Fibroblast of upper back skin (primary cell): ENCODE data around the gene SUN2.

Experiments
- DNase-seq: peaks from one replicate; pipeline ENCODE4 v3.0.0-alpha.2; 2013

The SUN2 gene

GRCh38 chr22:38734421-38735100, 21.2 kb downstream of the SUN2 start:
- DNase-seq, result no peak

- no peak for DNase-seq
Observed at GRCh38 chr22:38733724-38734381, 21.9 kb downstream of the SUN2 start.

- DNase-seq, result no peak
Observed at GRCh38 chr22:38733329-38733723, 22.5 kb downstream of the SUN2 start.

GRCh38 chr22:38732251-38732815, 23.5 kb downstream of the SUN2 start:
- DNase-seq, result no peak

GRCh38 chr22:38731703-38732161, 24.1 kb downstream of the SUN2 start:
- no peak for DNase-seq

GRCh38 chr22:38730411-38730871, 25.4 kb downstream of the SUN2 start:
- DNase-seq, result no peak

GRCh38 chr22:38729946-38730345, 25.9 kb downstream of the SUN2 start:
- DNase-seq, result no peak

DNA sequence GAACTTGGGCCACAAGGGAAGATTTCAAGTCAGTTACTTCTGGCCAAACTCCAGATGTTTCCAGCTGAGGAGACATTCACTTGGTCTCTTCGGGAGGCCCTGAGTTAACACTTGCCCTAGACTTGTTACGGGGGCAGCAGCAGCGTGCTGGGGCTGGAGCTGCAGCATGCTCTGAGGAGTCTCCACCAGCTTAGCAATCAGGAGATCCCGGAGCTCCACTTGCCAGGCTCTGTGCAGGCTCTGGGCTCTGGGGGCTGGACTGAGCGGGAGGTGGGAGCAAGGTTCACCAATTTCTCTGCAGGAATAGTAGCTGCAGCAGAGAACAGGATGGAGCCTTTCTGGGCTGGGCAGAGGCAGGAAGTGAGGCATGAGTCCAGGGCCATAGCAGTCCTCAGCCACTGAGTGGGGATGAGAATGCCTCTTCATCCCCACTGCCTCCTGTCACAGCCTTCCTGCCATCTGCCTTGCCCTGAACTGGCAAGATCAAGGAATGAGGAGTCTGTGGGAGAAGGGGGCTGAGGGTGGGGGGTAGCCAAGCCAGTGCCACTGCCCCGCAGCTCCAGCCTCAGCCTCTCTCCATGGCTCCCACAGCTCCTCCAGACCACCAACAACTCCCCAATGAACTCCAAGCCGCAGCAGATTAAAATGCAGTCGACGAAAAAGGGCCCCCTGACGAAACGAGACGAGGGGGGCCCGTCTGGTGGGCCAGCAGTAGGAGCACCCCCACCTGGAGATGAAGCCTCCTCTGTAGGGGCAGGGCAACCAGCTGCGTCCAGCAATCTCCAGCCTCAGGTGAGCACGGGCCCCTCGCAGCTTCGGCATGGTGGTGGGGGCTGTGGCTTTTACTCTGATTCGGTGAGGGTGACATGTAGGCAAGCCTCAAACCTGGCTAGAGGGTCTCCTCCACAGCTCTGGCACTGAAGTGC, 26.7 kb downstream of the SUN2 start:
- DNase-seq, result no peak

DNA sequence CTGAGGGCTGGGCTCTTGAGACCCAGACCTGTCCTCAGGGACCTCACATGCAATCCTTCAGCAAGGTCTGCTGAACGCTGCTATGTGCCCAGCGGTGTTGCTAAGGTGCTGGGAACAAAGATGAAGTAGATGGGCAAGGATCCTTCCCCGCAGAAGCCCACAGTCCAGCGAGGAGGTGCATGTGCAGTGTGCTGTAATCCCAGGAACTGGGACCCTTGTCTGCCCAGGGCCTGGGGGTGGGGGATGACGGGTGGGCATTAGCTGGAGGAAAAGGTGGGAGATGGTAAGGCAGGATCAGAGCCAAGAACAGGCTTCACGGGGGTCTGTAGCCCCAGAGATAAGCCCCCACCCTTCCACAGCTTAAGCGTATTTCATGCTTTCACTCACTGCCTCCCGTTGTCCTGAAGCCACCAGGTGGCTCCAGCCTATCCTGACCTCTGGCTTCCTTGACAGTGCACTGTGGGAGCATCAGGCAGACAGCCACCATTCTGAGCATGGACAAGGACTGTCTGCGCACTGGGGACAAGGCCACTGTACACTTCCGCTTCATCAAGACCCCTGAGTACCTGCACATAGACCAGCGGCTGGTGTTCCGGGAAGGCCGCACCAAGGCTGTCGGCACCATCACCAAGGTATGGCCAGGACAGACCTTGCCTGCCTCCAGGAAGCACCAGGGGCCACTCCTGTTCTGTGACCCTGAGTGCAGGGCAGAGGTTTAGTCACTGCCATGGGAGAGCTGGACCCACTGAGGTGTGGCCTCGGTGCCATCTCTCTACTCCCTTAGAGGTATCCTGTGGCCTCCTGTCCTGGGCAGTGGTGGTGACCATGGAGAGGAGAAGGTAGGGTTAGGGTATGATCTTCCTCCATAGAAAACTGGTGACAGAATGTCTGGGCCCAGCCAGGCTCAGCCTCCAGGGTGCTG, 28.0 kb downstream of the SUN2 start:
- no peak for DNase-seq

- no peak for DNase-seq
Observed at GRCh38 chr22:38727123-38727522, 28.7 kb downstream of the SUN2 start.

DNA sequence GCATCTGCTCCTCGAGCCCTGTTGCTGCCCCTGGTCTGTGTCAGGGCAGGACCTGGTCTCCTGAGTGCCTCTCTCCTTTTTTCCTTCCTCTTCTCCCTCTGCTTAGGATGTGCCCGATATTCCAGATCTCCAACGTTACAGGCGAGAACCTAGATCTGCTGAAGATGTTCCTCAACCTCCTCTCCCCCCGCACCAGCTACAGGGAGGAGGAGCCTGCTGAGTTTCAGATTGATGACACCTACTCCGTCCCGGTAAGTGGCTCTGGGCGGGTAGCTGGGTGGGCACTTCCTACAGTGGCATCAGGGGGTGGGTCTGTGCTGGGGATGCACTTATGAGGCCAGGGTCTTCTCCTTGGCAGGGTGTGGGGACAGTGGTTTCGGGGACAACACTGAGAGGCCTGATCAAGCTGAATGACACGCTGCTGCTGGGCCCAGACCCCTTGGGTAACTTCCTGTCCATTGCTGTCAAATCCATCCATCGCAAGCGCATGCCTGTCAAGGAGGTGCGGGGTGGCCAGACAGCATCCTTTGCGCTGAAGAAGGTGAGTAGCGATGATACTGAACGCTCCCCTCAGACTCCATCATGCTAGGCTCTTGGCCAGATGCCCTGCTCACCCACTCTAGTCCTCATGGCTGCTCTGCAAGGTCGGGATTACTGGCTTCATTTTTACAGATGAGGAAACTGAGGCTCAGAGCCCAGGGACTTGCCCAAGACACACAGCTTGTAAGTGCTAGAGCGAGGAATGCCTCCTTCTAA, 29.7 kb downstream of the SUN2 start:
- no peak for DNase-seq

DNA sequence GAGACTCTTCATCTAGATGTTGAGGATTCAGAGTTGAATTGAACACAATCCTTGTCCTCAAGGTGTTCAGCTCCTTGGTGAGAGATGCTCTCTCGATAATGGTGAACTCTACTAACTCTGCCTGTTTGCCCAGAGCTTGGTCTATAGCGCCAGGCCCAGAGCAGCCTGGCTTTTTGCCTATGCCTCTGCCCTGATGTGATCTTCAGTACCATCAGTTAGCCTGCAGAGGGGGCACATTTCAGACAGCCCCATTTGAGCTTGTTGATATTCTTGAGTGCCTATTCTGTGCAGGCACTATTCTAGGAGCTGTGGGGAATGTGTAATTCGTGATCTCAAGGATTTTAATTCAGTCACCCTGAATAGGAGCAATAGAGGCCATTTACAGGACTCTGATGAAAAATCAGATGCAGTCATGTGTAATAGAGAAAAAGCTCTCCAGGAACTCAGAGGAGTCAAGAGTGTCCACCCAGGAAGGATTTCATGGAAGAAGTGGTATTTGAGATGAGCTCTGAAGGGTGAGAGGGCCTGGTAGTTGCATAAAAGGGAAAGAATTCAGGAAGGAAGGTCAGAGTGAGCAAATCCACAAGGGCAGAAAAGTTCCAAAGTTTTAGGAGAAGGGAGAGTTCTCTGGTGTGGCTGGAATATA, 30.7 kb downstream of the SUN2 start:
- DNase-seq, result peak; percentile 24

GRCh38 chr22:38724176-38724575, 31.6 kb downstream of the SUN2 start:
- no peak for DNase-seq

DNA sequence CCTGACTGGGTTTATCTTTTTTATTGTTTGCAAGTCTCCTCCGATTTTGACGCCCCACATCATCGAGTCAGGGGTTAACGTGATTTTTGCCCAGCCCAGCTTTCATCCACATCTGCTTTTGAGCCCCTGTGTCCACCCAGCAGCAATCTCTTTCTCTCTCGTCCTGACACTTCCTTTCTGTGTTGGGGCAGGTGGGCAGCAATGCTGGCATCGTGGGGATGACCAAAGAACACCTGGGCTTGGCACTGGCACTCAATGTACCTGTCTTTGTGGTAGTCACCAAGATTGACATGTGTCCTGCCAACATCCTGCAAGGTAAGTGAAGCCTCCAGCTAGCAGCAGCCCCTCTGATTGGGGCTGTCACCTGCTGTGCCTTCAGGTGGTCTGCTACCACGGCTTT, 34.2 kb downstream of the SUN2 start:
- DNase-seq, result no peak

GRCh38 chr22:38720350-38720749, 35.4 kb downstream of the SUN2 start:
- DNase-seq, result no peak

DNA sequence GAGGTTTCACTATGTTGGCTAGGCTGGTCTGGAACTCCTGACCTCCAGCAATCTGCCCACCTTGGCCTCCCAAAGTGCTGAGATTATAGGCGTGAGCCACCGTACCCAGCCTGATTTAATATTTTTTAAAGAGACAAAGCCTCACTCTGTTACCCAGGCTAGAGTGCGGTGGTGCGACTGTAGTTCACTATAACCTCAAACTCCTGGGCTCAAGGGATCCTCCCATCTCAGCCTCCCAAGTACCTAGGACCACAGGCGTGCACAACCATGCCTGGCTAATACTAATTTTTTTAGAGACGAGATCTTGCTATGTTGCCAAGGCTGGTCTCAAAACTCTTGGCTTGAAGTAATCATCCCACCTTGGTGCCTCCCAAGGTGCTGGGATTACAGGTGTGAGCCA, 36.6 kb downstream of the SUN2 start:
- DNase-seq, result no peak

DNA sequence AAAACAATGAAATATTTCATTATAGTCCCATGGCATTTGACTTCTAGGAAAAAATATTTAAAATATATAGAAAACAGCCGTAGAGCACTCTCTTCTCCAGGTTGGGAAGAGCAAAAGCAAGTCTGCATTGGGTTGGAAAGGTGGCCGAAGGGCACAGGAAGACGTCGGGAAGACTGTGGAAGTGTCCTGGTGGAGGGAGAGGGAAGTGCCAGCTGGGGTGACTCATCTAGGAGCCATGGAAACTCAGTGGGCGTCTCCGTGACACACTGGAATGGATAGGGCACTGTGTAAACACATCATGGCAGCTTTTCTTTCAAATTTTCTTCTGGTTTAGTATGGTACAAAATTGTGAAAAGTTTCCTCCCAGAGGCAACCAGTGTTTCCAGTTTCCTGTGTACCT, 37.4 kb downstream of the SUN2 start:
- peak; percentile 42 for DNase-seq

- no peak for DNase-seq
Observed at GRCh38 chr22:38717244-38717643, 38.6 kb downstream of the SUN2 start.

- DNase-seq, result no peak
Observed at GRCh38 chr22:38716826-38717225, 39.0 kb downstream of the SUN2 start.

- no peak for DNase-seq
Observed at GRCh38 chr22:38716271-38716670, 39.5 kb downstream of the SUN2 start.

DNA sequence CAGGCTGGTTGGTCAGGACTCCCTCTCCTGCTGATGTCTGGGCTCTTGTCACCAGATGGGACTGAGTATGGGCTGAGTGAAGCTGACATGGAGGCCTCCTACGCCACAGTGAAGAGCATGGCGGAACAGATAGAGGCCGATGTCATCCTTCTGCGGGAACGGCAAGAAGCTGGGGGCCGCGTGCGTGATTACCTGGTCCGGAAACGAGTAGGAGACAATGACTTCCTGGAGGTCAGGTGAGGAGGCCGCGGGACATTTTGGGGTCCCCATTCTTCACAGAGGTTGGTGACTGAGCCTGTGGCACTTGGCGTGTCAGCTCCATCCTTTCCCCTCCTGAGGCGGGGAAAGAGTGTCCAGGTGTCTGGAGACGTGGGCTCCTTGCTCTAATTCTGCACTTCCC, 39.9 kb downstream of the SUN2 start:
- DNase-seq, result no peak
